Eye (tissue), 1 donor: ENCODE measurements around the gene NPIPA5.
"Not testable (repeated sequence)": the region's sequence is repeated elsewhere in the genome, so short reads cannot be mapped to it uniquely, and the experiment has no call there.

Source experiments
- DNase-seq: peaks from one replicate; pipeline ENCODE4 v3.0.0-alpha.2; 2015

Gene NPIPA5

GRCh38 chr16:15378194-15378593, at the start of gene NPIPA5:
Gene NPIPA5, minus strand, starts transcription at chr16:15378294. Its CDS starts 0 bp downstream, at chr16:15378294.
- not testable (repeated sequence) for DNase-seq

DNA sequence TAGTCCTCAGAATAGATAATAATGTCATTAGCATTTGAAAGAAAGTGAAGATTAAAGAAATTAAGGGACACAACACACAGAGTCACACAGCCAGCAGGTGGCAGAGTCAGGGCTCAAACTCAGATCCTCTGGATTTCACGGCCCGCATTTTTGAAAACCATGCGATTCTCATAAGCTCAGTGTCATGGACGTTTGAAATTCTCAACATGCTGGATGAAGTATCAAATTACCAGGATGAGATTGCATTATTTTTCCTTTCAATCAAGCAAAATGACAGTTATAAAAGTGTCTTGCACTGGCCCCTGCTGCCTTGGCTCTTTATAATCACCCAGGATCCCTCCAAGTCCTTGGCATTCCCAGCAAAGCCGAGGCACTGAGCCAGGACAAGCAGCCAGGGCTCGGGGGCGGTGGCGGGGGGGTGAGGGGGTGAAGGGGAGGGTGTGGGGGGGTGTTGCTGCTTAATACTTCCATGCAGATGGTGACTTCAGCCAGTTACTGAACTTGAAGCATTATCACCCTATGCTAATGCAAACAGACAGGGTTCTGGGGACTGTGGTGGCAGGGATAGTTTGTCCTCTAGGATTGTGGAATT, 49.6 kb upstream of the NPIPA5 start:
- DNase-seq = peak; percentile 84

- DNase-seq = no peak
Observed at GRCh38 chr16:15426796-15427195, 48.7 kb upstream of the NPIPA5 start.

- DNase-seq = no peak
Observed at GRCh38 chr16:15425861-15426260, 47.8 kb upstream of the NPIPA5 start.

DNA sequence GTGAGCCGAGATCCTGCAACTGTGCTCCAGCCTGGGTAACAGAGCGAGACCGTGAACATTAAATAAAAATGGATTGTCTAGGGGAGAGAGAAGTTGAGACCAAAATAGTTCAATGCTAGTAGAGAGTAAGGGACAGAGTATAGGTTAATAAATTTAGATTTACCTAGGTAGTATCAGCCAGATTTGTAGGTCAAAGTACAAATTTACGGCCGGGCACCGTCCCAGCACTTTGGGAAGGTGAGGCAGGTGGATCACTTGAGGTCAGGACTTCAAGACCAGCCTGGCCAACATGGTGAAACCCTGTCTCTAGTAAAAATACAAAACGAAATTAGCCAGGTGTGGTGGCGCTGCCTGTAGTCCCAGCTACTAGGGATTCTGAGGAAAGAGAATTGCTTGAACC, 44.1 kb upstream of the NPIPA5 start:
- DNase-seq = no peak

DNA sequence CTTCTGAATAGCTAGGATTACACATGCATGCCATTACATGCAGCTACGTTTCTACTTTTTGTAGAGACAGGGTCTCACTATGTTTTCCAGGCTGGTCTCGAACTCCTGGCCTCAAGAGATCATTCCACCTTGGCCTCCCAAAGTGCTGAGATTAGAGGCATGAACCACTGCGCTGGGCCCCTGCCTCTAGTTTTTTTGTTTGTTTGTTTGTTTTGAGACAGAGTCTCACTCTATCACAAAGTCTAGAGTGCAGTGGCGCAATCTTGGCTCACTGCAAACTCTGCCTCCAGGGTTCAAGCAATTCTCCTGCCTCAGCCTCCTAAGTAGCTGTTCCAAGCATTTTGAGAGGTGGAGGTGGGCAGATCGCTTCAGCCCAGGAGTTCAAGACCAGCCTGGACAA, 43.6 kb upstream of the NPIPA5 start:
- DNase-seq = not testable (repeated sequence)

- no peak for DNase-seq
Observed at GRCh38 chr16:15418206-15418605, 40.1 kb upstream of the NPIPA5 start.

DNA sequence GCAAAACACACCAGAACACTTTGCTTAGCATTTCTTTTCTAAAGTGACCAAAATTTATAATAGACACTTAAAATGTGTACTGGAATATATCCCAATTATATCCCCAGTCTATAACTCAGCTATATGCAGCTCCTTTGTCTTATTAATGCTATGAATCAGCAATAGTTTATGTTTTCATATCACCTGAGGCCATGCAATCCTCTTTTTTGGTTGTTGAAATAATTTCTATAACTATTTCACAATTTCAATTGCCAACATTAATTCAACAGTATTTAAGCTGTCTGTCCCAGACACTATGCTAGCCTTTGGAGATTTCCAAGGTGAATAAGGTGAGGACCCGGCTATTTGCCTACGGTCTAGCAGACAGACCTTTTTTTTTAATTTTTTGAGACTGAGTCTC, 39.1 kb upstream of the NPIPA5 start:
- DNase-seq = no peak

- no peak for DNase-seq
Observed at GRCh38 chr16:15415511-15415985, 37.5 kb upstream of the NPIPA5 start.

DNA sequence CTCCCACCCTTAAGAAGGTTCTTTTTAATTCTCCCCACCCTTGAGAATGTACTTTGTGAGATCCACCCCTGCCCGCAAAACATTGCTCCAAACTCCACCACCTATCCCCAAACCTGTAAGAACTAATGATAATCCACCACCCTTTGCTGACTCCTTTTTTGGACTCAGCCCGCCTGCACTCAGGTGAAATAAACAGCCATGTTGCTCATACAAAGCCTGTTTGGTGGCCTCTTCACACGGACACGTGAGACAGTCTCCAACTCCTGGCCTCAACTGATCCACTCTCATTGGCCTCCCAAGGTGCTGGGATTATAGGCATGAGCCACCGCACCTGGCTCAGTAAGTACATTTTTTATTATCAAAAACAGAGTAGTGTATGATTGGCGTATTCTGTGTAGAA, 31.4 kb upstream of the NPIPA5 start:
- DNase-seq = not testable (repeated sequence)

DNA sequence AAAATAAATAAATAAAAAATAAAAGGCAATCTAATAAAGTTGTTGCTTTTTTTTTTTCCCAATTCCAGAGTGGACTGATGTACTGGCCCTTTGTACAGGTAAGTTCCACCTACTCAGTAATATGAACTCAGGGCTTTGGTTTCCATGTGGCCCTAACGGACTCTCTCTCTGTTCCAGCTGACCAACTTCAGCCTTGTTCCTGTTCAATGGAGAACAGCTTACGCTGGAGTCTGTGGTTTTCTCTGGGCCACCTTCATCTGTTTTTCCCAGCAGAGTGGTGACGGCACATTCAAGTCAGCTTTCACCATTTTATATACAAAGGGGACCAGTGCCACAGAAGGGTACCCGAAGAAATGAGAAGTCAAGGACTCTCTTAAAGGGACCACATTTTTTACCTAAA, 29.7 kb upstream of the NPIPA5 start:
- DNase-seq = not testable (repeated sequence)

- DNase-seq = no peak
Observed at GRCh38 chr16:15404792-15405191, 26.7 kb upstream of the NPIPA5 start.

DNA sequence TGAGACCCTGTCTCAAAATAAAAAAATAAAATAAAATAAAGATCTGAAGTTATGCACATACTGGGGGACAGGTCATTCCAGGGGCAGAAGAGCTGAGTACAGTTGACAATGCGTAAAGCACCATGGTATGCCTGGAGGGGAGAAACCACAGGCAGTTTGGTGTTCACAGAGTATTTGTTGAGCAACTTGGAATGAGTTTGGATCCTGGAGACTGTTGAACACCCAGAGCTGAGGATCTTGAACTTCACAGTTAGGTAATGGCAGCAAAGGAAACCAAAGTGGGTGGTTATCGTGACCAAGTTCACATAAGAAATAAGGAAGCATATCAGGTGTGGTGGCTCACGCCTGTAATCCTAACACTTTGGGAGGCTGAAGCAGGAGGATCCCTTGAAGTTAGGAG, 26.0 kb upstream of the NPIPA5 start:
- DNase-seq = not testable (repeated sequence)

- no peak for DNase-seq
Observed at GRCh38 chr16:15403392-15403995, 25.4 kb upstream of the NPIPA5 start.

DNA sequence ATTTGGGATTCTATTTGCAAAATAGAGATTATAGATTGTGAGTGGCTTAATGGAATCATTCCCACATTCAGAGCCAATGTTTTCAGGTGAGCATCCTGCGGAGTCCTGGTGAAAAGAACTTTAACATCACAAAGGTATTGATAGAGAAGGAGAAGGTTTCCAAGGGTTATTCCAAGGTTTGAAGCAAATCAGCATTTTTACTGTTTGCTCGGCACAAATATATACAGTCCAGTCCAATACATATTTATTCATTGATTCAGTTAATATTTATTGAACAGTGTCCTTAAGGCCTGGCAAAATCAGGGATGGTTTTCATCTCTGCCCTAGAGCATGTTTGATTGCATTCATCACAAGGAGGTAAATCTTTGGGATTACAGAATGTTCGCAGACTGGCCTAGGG, 23.9 kb upstream of the NPIPA5 start:
- DNase-seq = no peak

DNA sequence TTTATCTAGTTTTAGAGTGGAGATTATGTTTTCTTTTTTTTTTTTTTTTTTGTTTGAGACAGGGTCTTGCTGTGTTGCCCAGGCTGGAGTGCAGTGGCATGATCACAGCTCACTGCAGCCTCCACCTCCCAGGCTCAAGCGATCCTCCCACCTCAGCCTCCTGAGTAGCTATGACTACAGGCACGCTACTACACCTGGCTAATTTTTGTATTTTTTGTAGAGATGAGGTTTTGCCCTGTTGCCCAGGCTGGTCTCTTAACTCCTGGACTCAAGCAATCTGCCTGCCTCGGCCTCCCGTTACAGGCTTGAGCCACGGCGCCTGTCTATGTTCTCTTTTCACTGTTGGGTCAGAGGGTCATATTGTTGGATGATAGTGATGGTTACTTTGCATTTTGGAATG, 22.2 kb upstream of the NPIPA5 start:
- not testable (repeated sequence) for DNase-seq

DNA sequence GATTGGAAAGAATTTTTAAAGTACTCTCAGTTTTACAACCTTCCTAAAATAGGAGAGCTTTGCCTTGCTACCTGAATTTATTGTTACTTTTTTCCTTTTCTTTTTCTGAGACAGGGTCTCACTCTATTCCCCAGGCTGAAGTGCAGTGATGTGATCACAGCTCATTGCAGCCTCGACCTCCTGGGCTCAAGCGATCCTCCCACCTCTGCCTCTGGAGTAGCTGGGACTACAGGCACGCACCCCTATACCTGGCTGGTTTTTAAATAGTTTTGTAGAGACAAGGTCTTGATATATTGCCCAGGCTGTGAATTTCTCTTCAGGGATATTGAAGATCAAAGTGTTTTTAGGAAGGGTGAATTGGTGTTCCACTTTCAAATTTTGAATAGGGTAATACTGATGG, 21.2 kb upstream of the NPIPA5 start:
- DNase-seq = no peak

GRCh38 chr16:15398618-15399316, 20.7 kb upstream of the NPIPA5 start:
- DNase-seq = no peak

GRCh38 chr16:15396948-15397594, 19.0 kb upstream of the NPIPA5 start:
- no peak for DNase-seq

DNA sequence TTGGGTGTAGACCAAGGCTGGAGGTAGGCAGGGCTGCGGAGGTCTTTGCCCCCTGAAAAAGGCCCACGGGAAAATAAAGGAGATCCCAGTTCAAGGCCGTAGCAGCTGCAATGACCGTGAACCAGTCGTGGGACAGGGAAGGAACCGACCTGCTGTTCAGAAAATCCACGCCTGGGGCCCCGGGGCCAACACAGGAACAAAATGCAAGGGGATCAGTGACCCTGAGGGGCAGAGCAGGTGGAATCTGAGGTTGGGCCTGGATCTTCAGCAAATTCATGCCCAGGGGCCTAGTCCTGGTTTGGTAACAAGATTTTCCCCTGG, 18.4 kb upstream of the NPIPA5 start:
- not testable (repeated sequence) for DNase-seq

- DNase-seq = peak; percentile 72
Observed at GRCh38 chr16:15395631-15396508, 17.8 kb upstream of the NPIPA5 start, which contains the start of gene MPV17L. Gene MPV17L, plus strand, starts transcription at chr16:15395754. Its CDS starts 144 bp downstream, at chr16:15395898.

DNA sequence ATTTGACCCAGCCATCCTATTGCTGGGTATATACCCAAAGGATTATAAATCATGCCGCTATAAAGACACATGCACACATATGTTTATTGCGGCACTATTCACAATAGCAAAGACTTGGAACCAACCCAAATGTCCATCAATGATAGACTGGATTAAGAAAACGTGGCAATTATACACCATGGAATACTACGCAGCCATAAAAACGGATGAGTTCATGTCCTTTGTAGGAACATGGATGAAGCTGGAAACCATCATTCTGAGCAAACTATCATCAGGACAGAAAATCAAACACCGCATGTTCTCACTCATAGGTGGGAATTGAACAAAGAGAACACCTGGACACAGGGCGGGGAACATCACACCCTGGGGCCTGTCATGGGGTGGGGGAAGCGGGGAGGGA, 14.9 kb upstream of the NPIPA5 start:
- DNase-seq = not testable (repeated sequence)

- not testable (repeated sequence) for DNase-seq
Observed at GRCh38 chr16:15389916-15390315, 11.8 kb upstream of the NPIPA5 start.
